Measurements from ENCODE around the gene ITIH4. TPM values are rescaled to one million over a fixed set of nuclear protein-coding genes. Genes with fewer than 3 reads are reported as not detected.

Gene ITIH4
- total RNA-seq, 2 donors from 2014 or later, result 21.8 to 24.5 TPM

DNA sequence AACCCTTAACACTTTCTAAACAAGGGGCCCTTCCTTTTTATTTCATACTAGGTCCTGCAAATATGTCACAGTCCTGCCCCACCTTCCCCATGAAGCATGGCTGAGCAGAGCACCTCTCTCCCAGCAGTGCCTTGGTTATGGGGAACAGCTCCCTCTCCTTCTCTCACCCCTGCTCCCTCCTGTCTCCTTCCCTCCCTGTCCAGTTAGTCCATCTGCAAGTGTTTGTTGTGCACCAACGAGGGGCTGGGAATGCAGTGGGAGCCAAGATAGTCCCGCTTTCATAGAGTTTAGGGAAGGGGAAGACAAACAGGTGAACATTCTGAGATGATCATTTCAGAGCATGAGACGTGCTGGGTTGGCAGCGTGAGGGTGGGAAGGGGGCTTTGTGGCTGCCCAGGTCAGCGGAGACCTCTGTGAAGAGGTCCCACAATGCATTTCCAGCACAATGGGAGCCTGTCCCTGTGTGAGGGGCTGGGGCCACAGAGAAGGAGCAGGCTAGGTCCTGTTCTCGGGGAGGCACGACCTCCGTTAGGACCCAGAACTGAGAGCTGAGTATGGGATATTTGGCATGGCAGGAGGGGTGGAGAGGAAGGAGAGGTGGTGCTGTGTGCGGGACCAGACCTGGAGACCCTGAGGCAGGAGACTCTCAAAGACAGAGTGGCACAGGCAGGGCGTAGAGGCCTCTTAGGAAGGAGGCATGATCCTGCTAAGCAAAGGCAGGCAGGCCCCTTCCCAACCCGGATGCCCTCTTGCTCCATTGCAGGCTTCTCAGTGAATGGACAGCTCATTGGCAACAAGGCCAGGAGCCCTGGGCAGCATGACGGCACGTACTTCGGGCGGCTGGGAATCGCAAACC, 41.4 kb downstream of the ITIH4 start:
- Mint-ChIP-seq H3K4me1 (ENCODE audit: low read depth) (no peaks in the 10 kb centered on the region), H3K27ac (no peak overlapping the region), H3K27me3 (ENCODE audit: low read depth) (no peaks in the 10 kb centered on the region), H3K36me3 (ENCODE audit: insufficient read depth in 2 of 2) (no peaks in the 10 kb centered on the region), H3K9me3 (no peaks in the 10 kb centered on the region), H3K4me3 (no peak overlapping the region)
- DNase-seq (no peak), ATAC-seq (replicated peaks in 1 of 2) (no peak)

DNA sequence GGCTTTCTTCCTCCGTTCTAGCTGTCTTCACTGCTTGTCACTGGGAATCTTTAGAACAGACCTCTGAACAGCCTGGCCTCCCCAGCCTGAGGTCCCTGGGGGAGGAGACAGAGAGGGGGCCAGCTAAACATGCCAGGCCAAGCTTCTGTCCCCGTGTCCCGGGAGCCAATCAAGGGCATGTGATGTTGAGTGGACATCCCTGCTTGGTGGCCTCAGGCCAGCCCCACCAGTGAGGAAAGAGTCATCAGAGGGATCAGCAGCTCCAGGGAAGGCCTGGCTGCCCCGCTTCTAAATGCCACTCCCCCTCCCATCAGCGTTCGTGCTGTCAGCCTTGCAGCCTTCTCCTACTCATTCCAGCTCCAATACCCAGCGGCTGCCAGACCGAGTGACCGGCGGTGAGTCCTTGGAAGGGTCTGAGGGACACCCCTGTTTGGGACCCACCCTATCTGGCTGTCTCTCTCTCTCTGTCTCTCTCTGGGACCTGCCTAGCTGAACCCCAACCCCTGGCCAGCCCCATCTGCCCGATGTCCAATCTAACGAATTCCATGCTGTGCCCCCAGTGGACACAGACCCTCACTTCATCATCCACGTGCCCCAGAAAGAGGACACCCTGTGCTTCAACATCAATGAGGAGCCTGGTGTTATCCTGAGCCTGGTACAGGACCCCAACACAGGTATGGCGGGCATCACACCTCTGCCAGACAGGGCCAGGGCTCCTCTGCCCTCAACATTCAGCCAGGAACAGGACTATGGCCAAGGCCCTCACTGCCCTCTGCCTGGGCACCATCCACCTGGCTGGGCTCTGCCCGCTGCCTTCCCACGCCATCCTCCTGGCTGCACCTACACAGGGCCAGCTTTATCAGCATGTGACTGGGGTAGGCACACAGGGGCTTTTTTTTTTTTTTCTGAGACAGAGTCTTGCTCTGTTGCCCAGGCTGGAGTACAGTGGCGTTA, 42.5 kb downstream of the ITIH4 start:
- Mint-ChIP-seq H3K27ac (no peak overlapping the region), H3K9me3 (no peaks in the 10 kb centered on the region), H3K4me3 (no peak overlapping the region), H3K36me3 (ENCODE audit: insufficient read depth in 2 of 2) (no peaks in the 10 kb centered on the region), H3K27me3 (ENCODE audit: low read depth) (peaks cover 1% of the 10 kb centered on the region), H3K4me1 (ENCODE audit: low read depth) (no peaks in the 10 kb centered on the region)
- no peak for DNase-seq
- no peak for ATAC-seq (replicated peaks in 1 of 2)

DNA sequence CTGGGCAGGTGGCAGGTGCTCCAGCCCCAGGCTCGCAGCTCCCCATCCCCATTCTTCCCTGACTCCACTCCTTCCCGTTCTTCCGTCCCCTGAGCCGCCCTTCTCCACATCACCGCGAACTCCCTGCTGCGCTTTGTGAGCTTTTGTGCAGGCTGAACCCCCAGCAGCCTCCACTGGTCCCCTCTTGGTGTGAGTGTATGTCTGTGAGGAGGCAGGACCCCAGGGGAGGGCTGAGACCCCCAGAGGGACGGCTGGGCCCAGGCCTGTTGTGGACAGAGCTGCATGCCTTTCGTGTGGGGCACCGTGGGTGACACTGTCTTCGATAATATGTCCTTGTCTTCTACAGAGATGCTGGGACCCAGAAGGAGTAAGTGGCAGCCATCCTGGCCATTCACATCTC, 43.2 kb downstream of the ITIH4 start:
- DNase-seq (no peak), ATAC-seq (replicated peaks in 1 of 2) (no peak)
- H3K27me3 Mint-ChIP-seq (ENCODE audit: low read depth), result peaks cover 5% of the 10 kb centered on the region
- no peak overlapping the region for H3K27ac Mint-ChIP-seq
- no peaks in the 10 kb centered on the region for H3K9me3 Mint-ChIP-seq
- H3K4me1 Mint-ChIP-seq (ENCODE audit: low read depth), result no peaks in the 10 kb centered on the region
- no peaks in the 10 kb centered on the region for H3K36me3 Mint-ChIP-seq (ENCODE audit: insufficient read depth in 2 of 2)
- H3K4me3 Mint-ChIP-seq, result no peak overlapping the region

DNA sequence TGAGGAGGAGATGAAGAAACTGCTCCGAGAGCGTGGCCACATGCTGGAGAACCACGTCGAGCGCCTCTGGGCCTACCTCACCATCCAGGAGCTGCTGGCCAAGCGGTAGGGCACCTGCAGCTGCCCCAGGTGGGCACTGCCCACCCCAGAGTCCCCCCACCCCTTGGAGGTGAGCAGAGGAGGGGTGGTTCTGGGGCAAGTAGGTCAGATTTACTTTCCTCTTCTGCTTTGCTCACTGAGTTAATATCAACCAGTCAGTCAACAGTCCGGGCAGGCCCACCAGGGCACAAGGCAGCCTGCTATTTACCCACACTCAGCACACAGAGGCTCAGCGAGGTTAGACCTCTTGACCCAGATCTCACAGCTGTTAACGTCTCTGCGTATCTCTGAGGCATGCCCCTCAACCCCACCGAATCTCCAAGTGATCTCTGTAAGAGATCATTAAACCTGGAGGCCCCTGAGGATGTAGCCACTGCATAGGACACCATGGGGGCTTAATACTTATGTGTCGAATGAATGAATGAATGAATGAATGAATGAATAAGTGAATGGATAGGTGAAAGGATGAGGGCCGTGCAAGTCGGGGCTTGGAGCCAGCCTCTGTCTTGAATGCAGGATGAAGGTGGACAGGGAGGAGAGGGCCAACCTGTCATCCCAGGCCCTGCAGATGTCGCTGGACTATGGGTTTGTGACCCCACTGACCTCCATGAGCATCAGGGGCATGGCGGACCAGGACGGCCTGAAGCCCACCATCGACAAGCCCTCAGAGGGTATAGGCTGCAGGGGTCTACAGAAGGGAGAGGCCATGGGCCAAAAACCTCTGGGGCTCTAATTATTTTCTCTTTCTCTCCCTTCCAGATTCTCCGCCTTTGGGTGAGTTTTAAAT, 43.9 kb downstream of the ITIH4 start:
- peaks cover 5% of the 10 kb centered on the region for H3K27me3 Mint-ChIP-seq (ENCODE audit: low read depth)
- DNase-seq, result no peak
- ATAC-seq (replicated peaks in 1 of 2), result no peak
- H3K9me3 Mint-ChIP-seq, result no peaks in the 10 kb centered on the region
- H3K27ac Mint-ChIP-seq, result no peak overlapping the region
- H3K4me3 Mint-ChIP-seq, result no peak overlapping the region
- no peaks in the 10 kb centered on the region for H3K4me1 Mint-ChIP-seq (ENCODE audit: low read depth)
- H3K36me3 Mint-ChIP-seq (ENCODE audit: insufficient read depth in 2 of 2), result no peaks in the 10 kb centered on the region

DNA sequence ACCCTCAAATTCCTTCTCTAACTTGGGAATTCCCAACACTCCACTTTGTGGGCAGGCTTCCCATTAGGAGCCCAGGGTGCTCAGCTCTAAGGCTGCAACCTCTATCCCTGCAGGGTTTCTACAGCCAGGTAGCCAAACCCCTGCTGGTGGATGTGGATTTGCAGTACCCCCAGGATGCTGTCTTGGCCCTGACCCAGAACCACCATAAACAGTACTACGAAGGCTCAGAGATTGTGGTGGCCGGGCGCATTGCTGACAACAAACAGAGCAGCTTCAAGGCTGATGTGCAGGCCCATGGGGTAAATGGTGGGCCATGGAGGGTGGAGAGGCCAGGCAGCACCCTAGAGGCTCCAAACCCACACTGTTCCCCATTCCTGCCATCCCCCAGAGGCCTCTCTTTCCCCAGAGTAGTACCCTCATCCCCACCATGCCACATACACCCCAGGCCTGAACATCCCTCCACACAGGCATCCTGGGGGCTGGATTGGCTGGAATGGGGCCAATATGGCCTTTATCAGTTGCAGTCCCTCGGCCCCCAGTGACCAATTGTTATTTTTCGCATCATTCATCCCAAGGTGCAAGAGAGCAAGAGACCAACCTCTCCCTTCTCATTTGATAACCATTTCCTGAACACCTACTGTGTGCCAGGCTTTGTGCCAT, 45.4 kb downstream of the ITIH4 start:
- Mint-ChIP-seq H3K27me3 (ENCODE audit: low read depth) (peaks cover 5% of the 10 kb centered on the region), H3K4me3 (no peak overlapping the region), H3K9me3 (no peaks in the 10 kb centered on the region), H3K36me3 (ENCODE audit: insufficient read depth in 2 of 2) (no peaks in the 10 kb centered on the region), H3K27ac (no peak overlapping the region), H3K4me1 (ENCODE audit: low read depth) (no peaks in the 10 kb centered on the region)
- no peak for DNase-seq
- ATAC-seq (replicated peaks in 1 of 2), result no peak

DNA sequence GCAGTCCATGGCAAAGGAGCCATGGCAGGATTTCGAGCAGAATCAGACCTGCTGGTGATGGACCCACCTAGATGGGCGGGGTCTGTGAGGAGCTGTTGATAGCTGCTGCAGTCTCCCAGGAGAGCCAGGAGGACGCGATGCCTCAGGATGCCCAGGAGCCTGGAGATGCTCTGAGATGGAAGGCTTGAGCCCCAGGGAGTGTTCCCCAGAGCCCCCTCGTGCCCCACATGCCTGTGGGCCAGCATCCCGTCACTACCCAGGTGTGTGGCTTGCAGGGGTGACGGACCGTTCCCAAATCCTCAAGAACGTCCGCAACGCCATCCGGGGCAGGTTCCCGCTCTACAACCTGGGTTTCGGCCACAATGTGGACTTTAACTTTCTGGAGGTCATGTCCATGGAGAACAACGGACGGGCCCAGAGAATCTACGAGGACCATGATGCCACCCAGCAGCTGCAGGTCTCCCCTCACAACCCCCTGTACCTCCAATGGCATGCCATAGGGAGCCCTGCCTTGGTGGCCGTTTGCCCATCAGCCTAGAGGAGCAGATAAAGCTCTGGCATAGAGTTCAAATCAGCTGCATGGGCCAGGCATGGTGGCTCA, 46.4 kb downstream of the ITIH4 start:
- Mint-ChIP-seq H3K27me3 (ENCODE audit: low read depth) (peaks cover 5% of the 10 kb centered on the region), H3K4me3 (no peak overlapping the region), H3K27ac (no peak overlapping the region), H3K36me3 (ENCODE audit: insufficient read depth in 2 of 2) (no peaks in the 10 kb centered on the region), H3K4me1 (ENCODE audit: low read depth) (no peaks in the 10 kb centered on the region), H3K9me3 (no peaks in the 10 kb centered on the region)
- no peak for DNase-seq
- ATAC-seq (replicated peaks in 1 of 2), result no peak

DNA sequence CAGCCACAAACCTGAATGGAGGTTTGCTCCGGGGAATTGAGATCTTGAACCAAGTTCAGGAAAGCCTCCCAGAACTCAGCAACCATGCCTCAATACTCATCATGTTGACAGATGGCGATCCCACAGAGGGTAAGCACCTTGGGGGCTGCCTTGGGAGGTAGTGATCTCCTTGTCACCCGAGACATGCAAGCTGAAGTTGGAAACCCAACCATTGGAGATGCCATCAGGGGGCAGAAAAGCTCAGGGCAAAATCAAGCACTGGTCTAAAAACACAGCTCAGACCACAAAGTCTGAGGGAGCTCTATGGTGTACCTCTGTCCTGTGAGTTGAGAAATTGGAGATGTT, 47.3 kb downstream of the ITIH4 start:
- Mint-ChIP-seq H3K36me3 (ENCODE audit: insufficient read depth in 2 of 2) (no peaks in the 10 kb centered on the region), H3K27ac (no peak overlapping the region), H3K4me3 (no peak overlapping the region), H3K4me1 (ENCODE audit: low read depth) (no peaks in the 10 kb centered on the region), H3K27me3 (ENCODE audit: low read depth) (peaks cover 5% of the 10 kb centered on the region), H3K9me3 (no peaks in the 10 kb centered on the region)
- no peak for ATAC-seq (replicated peaks in 1 of 2)
- no peak for DNase-seq

DNA sequence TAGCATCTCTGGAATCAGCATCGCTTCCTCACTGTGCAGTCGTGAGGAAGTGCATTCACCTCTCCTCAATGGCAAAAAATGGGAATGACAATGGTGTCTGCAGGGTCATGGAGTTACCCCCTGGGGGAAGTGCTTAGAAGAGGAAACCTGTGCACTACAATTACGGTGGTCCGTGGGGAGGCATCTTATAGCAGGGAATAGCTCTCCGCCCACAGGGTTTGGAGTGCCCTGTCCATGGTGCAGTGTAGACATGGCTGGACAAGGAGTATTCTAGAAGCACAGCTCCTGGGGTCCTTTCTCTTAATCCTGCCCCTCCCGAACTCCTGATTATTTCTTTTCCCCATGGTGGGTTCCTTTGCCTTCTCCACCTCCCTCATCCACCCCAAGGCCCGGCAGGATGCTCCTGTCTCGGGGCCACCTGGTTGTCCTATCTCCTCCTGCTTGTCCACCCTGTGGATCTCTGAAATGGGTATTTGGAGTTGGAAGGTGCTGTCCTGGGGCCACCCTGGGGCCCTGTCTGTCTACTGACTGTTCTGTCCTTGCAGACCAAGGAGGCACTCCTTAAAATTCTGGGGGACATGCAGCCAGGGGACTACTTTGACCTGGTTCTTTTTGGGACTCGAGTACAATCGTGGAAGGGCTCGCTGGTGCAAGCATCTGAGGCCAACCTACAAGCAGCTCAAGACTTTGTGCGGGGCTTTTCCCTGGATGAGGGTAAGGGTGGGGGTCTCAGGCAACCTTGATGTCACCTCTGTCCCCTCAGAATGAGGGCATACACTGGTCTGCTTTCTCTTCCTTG, 47.9 kb downstream of the ITIH4 start:
- no peak for DNase-seq
- H3K27ac Mint-ChIP-seq, result no peak overlapping the region
- ATAC-seq (replicated peaks in 1 of 2), result no peak
- H3K4me3 Mint-ChIP-seq, result no peak overlapping the region
- H3K4me1 Mint-ChIP-seq (ENCODE audit: low read depth), result no peaks in the 10 kb centered on the region
- no peaks in the 10 kb centered on the region for H3K36me3 Mint-ChIP-seq (ENCODE audit: insufficient read depth in 2 of 2)
- no peaks in the 10 kb centered on the region for H3K9me3 Mint-ChIP-seq
- peaks cover 5% of the 10 kb centered on the region for H3K27me3 Mint-ChIP-seq (ENCODE audit: low read depth)

DNA sequence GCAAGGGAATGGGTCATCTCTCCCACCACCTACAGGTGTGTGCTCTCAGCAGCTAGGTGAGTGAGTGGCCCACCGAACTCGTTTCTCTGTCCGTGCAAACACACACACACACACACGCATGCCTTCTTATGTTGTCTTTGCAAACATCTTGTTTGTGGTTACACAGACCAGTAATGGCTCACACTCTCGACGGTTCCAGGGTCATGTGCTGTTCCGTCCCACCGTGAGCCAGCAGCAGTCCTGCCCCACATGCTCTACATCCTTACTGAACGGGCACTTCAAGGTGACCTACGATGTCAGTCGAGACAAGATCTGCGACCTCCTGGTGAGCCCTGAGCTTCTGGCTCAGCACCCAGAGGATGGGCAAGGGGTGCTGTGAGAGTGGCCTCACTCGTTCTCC, 48.7 kb downstream of the ITIH4 start:
- DNase-seq (no peak), ATAC-seq (replicated peaks in 1 of 2) (no peak)
- Mint-ChIP-seq H3K36me3 (ENCODE audit: insufficient read depth in 2 of 2) (no peaks in the 10 kb centered on the region), H3K27me3 (ENCODE audit: low read depth) (peaks cover 5% of the 10 kb centered on the region), H3K27ac (no peak overlapping the region), H3K4me3 (no peak overlapping the region), H3K4me1 (ENCODE audit: low read depth) (no peaks in the 10 kb centered on the region), H3K9me3 (no peaks in the 10 kb centered on the region)

DNA sequence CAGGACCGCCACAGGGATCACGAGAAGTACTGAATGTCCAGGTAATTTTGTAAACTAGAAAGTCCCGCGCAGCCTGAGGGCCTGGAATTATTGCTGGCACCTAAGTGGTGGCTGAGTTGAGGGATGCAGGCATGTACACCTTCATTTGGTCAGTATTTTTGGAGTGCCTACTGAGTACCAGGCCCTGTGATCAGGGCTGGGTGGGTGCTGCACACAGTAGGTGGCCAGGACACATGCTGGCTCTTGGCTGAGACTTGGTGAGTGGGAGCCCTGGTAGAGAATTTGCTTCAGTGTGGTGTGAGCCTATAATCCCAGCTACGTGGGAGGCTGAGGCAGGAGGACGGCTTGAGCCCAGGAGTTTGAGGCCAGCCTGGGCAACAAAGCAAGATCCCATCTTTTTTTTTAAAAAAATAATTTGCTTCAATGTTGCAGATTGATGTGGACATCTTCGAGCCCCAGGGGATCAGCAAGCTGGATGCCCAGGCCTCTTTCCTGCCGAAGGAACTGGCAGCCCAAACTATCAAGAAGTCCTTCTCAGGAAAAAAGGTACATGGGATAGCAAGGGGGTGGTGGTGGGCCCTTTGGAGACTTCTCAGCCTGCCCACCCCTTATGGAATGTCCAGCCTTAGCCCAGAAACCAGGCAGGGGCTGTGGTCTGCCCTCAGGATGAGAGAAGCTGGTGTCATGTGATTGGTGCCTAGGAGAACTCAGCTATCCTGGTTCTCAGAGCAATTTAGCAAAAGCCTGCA, 50.5 kb downstream of the ITIH4 start:
- Mint-ChIP-seq H3K27me3 (ENCODE audit: low read depth) (peaks cover 5% of the 10 kb centered on the region), H3K4me3 (no peak overlapping the region), H3K9me3 (no peaks in the 10 kb centered on the region), H3K27ac (no peak overlapping the region), H3K4me1 (ENCODE audit: low read depth) (no peaks in the 10 kb centered on the region), H3K36me3 (ENCODE audit: insufficient read depth in 2 of 2) (no peaks in the 10 kb centered on the region)
- ATAC-seq (replicated peaks in 1 of 2) (no peak), DNase-seq (no peak)
